HepG2 (cell line): ENCODE data around the gene SMNDC1. TPM values are rescaled to one million over a fixed set of nuclear protein-coding genes. Genes with fewer than 3 reads are reported as not detected.

Experiments
- ARID3A ChIP-seq: IDR thresholded peaks from 2 replicates; pipeline ENCODE4 v1.6.1; 2012; ENCODE audit warnings: low read depth, low read length, improper control_type of control experiment
- BRCA1 ChIP-seq: sonication (generic); formaldehyde crosslinking; IDR thresholded peaks from 2 replicates; pipeline ENCODE4 v1.4.0; 2020; ENCODE audit warnings: missing genetic modification reagents
- CHD2 ChIP-seq: IDR thresholded peaks from 2 replicates; pipeline ENCODE4 v1.6.1; 2011; ENCODE audit warnings: low read depth, low read length, improper control_type of control experiment
- CREM ChIP-seq, 2 experiments: sonication (generic) in 1 of 2; formaldehyde crosslinking in 1 of 2; IDR thresholded peaks; 2 replicates each; pipeline versions ENCODE4 v1.4.0 to v1.6.1; 2016 to 2020; ENCODE audit warnings: antibody characterized with exemption in 1 of 2, mild to moderate bottlenecking in 1 of 2, missing genetic modification reagents in 1 of 2
- DRAP1 ChIP-seq: IDR thresholded peaks from 2 replicates; pipeline ENCODE4 v1.6.1; 2016; ENCODE audit warnings: missing genetic modification reagents, missing compliant biosample characterization
- ETV5 ChIP-seq: IDR thresholded peaks from 2 replicates; pipeline ENCODE4 v1.6.1; 2018; ENCODE audit warnings: missing biosample characterization, missing genetic modification reagents, inconsistent platforms, borderline replicate concordance
- FOXO1 ChIP-seq: sonication (generic); formaldehyde crosslinking; IDR thresholded peaks from 2 replicates; pipeline ENCODE4 v1.4.0; 2020; ENCODE audit warnings: missing genetic modification reagents
- HBP1 ChIP-seq: IDR thresholded peaks from 2 replicates; pipeline ENCODE4 v1.6.1; 2016; ENCODE audit warnings: low read depth, control low read depth
- HNRNPLL ChIP-seq: fragments of 200-400 bp; formaldehyde crosslinking; IDR thresholded peaks from 2 replicates; pipeline ENCODE4 v1.6.1; 2017; ENCODE audit warnings: mild to moderate bottlenecking, low read depth, low read length; ENCODE audit not compliant: poor library complexity, severe bottlenecking
- IRF2 ChIP-seq: IDR thresholded peaks from 2 replicates; pipeline ENCODE4 v1.6.1; 2018; ENCODE audit warnings: missing genetic modification reagents, missing compliant biosample characterization
- KDM2A ChIP-seq: sonication (generic); formaldehyde crosslinking; IDR thresholded peaks from 2 replicates; pipeline ENCODE4 v1.4.0; 2020; ENCODE audit warnings: low read depth, missing genetic modification reagents, borderline replicate concordance
- MTF2 ChIP-seq: sonication (generic); formaldehyde crosslinking; IDR thresholded peaks from 2 replicates; pipeline ENCODE4 v1.5.0; 2020; ENCODE audit warnings: missing genetic modification reagents, borderline replicate concordance
- NFYB ChIP-seq: sonication (generic); formaldehyde crosslinking; IDR thresholded peaks from 2 replicates; pipeline ENCODE4 v1.4.0; 2020; ENCODE audit warnings: missing genetic modification reagents
- NONO ChIP-seq, 2 experiments: fragments of 450-650 bp in 1 of 2; sonication (generic) in 1 of 2; formaldehyde crosslinking in 1 of 2; IDR thresholded peaks in 1 of 2; conservative IDR thresholded peaks in 1 of 2; 2 replicates each; pipeline versions ENCODE4 v1.6.1 to v1.8.0; 2017 to 2022; ENCODE audit warnings: mild to moderate bottlenecking in 1 of 2, missing genetic modification reagents in 1 of 2, moderate library complexity in 1 of 2
- POGZ ChIP-seq: sonication (generic); formaldehyde crosslinking; IDR thresholded peaks from 2 replicates; pipeline ENCODE4 v1.4.0; 2020; ENCODE audit warnings: mild to moderate bottlenecking, missing genetic modification reagents
- PRPF4 ChIP-seq: fragments of 200-400 bp; formaldehyde crosslinking; IDR thresholded peaks from 2 replicates; pipeline ENCODE4 v1.6.1; 2016; ENCODE audit warnings: low read length, low read depth; ENCODE audit not compliant: poor library complexity, severe bottlenecking
- SOX13 ChIP-seq, 3 experiments: fragments of 450-650 bp in 1 of 3; sonication (generic) in 1 of 3; formaldehyde crosslinking in 1 of 3; IDR thresholded peaks in 2 of 3; conservative IDR thresholded peaks in 1 of 3; 2 replicates each; pipeline versions ENCODE4 v1.5.0 to v1.6.1; 2016 to 2020; ENCODE audit warnings: antibody characterized with exemption in 1 of 3, mild to moderate bottlenecking in 1 of 3, missing compliant biosample characterization in 1 of 3, missing genetic modification reagents in 1 of 3, moderate library complexity in 1 of 3
- ZFY ChIP-seq: sonication (generic); formaldehyde crosslinking; IDR thresholded peaks from 2 replicates; pipeline ENCODE4 v1.4.0; 2020; ENCODE audit warnings: missing genetic modification reagents
- ZNF383 ChIP-seq: sonication (generic); formaldehyde crosslinking; IDR thresholded peaks from 2 replicates; pipeline ENCODE4 v1.4.0; 2020; ENCODE audit warnings: missing genetic modification reagents, mild to moderate bottlenecking, borderline replicate concordance
- ZNF547 ChIP-seq: sonication (generic); formaldehyde crosslinking; IDR thresholded peaks from 2 replicates; pipeline ENCODE4 v1.5.1; 2020; ENCODE audit warnings: mild to moderate bottlenecking, missing genetic modification reagents
- polyA plus RNA-seq, 8 experiments: library from polyadenylated mRNA; depleted of rRNA in 3 of 8; stranded (reverse) in 7 of 8; unstranded in 1 of 8; fragments of >200 nt; fragmentation: Illumina TruSeq in 4 of 8; extraction: Trizol in 4 of 8; gene quantifications; 2 replicates each; pipeline versions ENCODE4 v1.2.1 to v1.2.3, GENCODE V29; 2011 to 2016; ENCODE audit warnings: low read depth in 4 of 8, missing spikeins in 1 of 8, mixed read lengths in 1 of 8; ENCODE audit not compliant: insufficient read depth in 1 of 8
- total RNA-seq, 5 experiments: library from RNA; depleted of rRNA; stranded (reverse); fragments of >200 nt; fragmentation: Illumina TruSeq; extraction: Trizol; gene quantifications; 2 replicates each; pipeline ENCODE4 v1.2.3, GENCODE V29; 2016; ENCODE audit warnings: low read depth in 1 of 5
- TF ChIP-seq, protein P1 (sequence below): sonication (generic); formaldehyde crosslinking; IDR thresholded peaks from 2 replicates; pipeline ENCODE4 v1.8.1; 2023; ENCODE audit warnings: mild to moderate bottlenecking, missing genetic modification reagents
- TF ChIP-seq, protein P2 (sequence below): sonication (generic); IDR thresholded peaks from 2 replicates; pipeline ENCODE4 v1.6.1; 2016; ENCODE audit warnings: low read depth, borderline replicate concordance

The SMNDC1 gene
- total and polyA plus RNA-seq, 2 of the 13 experiments (the other 11 are each of a cell fraction or from before 2014, with no cell fraction given), result 7.8 to 8.9 TPM

GRCh38 chr10:110304780-110305421, at the start of gene SMNDC1 (continued):
- no peak for TF ChIP-seq SOX13 (IDR thresholded peaks at IDR 0.05)
- 0 out of 4 replicates have a peak, but pooled peaks of 1 of the 2 experiments have one; percentile 6 for TF ChIP-seq SOX13 (CRISPR knock-in tag; conservative IDR thresholded peaks at IDR 0.05 in 1 of 2, IDR thresholded peaks at IDR 0.05 in 1 of 2)
- TF ChIP-seq NFYB, result peak; percentile 80
- TF ChIP-seq, protein P1, sequence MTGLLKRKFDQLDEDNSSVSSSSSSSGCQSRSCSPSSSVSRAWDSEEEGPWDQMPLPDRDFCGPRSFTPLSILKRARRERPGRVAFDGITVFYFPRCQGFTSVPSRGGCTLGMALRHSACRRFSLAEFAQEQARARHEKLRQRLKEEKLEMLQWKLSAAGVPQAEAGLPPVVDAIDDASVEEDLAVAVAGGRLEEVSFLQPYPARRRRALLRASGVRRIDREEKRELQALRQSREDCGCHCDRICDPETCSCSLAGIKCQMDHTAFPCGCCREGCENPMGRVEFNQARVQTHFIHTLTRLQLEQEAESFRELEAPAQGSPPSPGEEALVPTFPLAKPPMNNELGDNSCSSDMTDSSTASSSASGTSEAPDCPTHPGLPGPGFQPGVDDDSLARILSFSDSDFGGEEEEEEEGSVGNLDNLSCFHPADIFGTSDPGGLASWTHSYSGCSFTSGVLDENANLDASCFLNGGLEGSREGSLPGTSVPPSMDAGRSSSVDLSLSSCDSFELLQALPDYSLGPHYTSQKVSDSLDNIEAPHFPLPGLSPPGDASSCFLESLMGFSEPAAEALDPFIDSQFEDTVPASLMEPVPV (CRISPR knock-in tag), result peak; percentile 51; the same call in 1 of the 2 replicates
- TF ChIP-seq HNRNPLL, result peak; percentile 71
- TF ChIP-seq ZFY, result peak; percentile 85
- TF ChIP-seq FOXO1 (CRISPR knock-in tag), result no peak
- peak; percentile 63; the same call in 1 of the 2 replicates for TF ChIP-seq ETV5
- TF ChIP-seq CHD2, result peak; percentile 96
- 0 out of 2 replicates have a peak, but pooled peaks have one; percentile 22 for TF ChIP-seq HBP1
- TF ChIP-seq, protein P2, sequence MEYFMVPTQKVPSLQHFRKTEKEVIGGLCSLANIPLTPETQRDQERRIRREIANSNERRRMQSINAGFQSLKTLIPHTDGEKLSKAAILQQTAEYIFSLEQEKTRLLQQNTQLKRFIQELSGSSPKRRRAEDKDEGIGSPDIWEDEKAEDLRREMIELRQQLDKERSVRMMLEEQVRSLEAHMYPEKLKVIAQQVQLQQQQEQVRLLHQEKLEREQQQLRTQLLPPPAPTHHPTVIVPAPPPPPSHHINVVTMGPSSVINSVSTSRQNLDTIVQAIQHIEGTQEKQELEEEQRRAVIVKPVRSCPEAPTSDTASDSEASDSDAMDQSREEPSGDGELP, result peak; percentile 18; the same call in 1 of the 2 replicates
- TF ChIP-seq MTF2 (CRISPR knock-in tag), result no peak
- no peak for TF ChIP-seq BRCA1 (CRISPR knock-in tag)
- no peak for TF ChIP-seq NONO (IDR thresholded peaks at IDR 0.05)
- TF ChIP-seq NONO (CRISPR knock-in tag; conservative IDR thresholded peaks at IDR 0.05), result 0 out of 2 replicates have a peak, but pooled peaks have one; percentile 37
- no peak for TF ChIP-seq ZNF383
- peak; percentile 61 for TF ChIP-seq PRPF4
- peak; percentile 82 for TF ChIP-seq POGZ (CRISPR knock-in tag)
- TF ChIP-seq DRAP1 (CRISPR knock-in tag), result peak; percentile 55; the same call in 1 of the 2 replicates
- peak; percentile 36; the same call in 1 of the 2 replicates for TF ChIP-seq ARID3A
- TF ChIP-seq KDM2A (CRISPR knock-in tag), result peak; percentile 67
- no peak for TF ChIP-seq ZNF547
- TF ChIP-seq IRF2 (CRISPR knock-in tag), result peak; percentile 21; the same call in 1 of the 2 replicates
- peak; percentile 89 for TF ChIP-seq CREM (IDR thresholded peaks at IDR 0.05)
- no peak for TF ChIP-seq CREM (CRISPR knock-in tag; IDR thresholded peaks at IDR 0.05)
